ENCODE results near the gene IGFLR1. TPM values are rescaled to one million over a fixed set of nuclear protein-coding genes. Genes with fewer than 3 reads are reported as not detected.

IGFLR1 gene
- total and polyA plus RNA-seq, 2 donors (not counting 3 experiments of a cell fraction or from before 2014, with no cell fraction given), result 2.6 to 7.6 TPM

DNA sequence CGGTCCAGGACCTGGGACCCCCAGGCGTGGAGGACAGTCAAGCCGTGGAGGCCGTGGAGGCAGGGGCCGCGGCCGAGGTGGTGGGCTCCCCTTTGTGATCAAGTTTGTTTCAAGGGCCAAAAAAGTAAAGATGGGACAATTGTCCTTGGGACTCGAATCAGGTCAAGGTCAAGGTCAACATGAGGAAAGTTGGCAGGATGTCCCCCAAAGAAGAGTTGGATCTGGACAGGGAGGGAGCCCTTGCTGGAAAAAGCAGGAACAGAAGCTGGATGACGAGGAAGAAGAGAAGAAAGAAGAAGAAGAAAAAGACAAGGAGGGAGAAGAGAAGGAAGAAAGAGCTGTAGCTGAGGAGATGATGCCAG, 22.1 kb downstream of the IGFLR1 start:
- Histone ChIP-seq H3K27ac (ENCODE audit: insufficient read depth, low read depth, low read length) (no peak overlapping the region), H3K27me3 (ENCODE audit: control insufficient read depth in 2 of 2, insufficient read depth in 2 of 2, low read length in 2 of 2) (no peaks in the 10 kb centered on the region), H2AFZ (ENCODE audit: low read depth, low read length) (no peak overlapping the region), H3K79me2 (ENCODE audit: control insufficient read depth, insufficient read depth, low read length) (peaks cover 30% of the 10 kb centered on the region), H3K4me2 (ENCODE audit: insufficient read depth, low read length) (no peak overlapping the region), H3K4me1 (ENCODE audit: control insufficient read depth, extremely low read depth, insufficient read depth, low read length) (peaks cover 17% of the 10 kb centered on the region), H3K36me3 (ENCODE audit: control insufficient read depth in 2 of 2, extremely low read depth in 1 of 2, insufficient read depth in 2 of 2, low read length in 2 of 2) (peaks cover 12 to 40% of the 10 kb centered on the region in 2 experiments), H3K9me1 (replicated peaks; ENCODE audit: control insufficient read depth, extremely low read depth, insufficient read depth, low read length) (no peaks in the 10 kb centered on the region), H3K4me3 (replicated peaks in 1 of 3; ENCODE audit: insufficient read depth in 1 of 3, low read depth in 1 of 3, low read length in 3 of 3) (no peak overlapping the region), H4K20me1 (replicated peaks; ENCODE audit: control insufficient read depth, extremely low read depth, insufficient read depth, low read length) (no peaks in the 10 kb centered on the region), H3K9me3 (replicated peaks; ENCODE audit: control insufficient read depth, insufficient read depth, low read length) (no peaks in the 10 kb centered on the region), H3K9ac (replicated peaks; ENCODE audit: extremely low read depth, insufficient read depth, low read length) (no peak overlapping the region)
- dilution Hi-C loops (cut with MboI; ENCODE audit: extremely low pct_ligation_motif_present, low sequenced_read_pairs) (no loop called here), intact Hi-C loops (cut with micrococcal nuclease) (no loop called here)
- TF ChIP-seq FOS (IDR thresholded peaks at IDR 0.05; ENCODE audit: borderline replicate concordance, insufficient read depth, low read length) (no peak), POLR2A (IDR thresholded peaks at IDR 0.05; ENCODE audit: low read depth, low read length) (no peak), GATA2 (IDR thresholded peaks at IDR 0.05; ENCODE audit: insufficient read depth, insufficient read length, low read depth, low read length) (no peak), EZH2 (IDR thresholded peaks at IDR 0.05; ENCODE audit: borderline replicate concordance, low read depth, low read length, severe bottlenecking) (no peak), JUN (IDR thresholded peaks at IDR 0.05; ENCODE audit: borderline replicate concordance, insufficient read depth, insufficient read length, low read depth) (no peak), POLR2AphosphoS5 (IDR thresholded peaks at IDR 0.05; ENCODE audit: insufficient read depth, low read depth, low read length) (no peak), MYC (IDR thresholded peaks at IDR 0.05; ENCODE audit: low read depth, low read length) (no peak)
- TF ChIP-seq, protein P1, sequence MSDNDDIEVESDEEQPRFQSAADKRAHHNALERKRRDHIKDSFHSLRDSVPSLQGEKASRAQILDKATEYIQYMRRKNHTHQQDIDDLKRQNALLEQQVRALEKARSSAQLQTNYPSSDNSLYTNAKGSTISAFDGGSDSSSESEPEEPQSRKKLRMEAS (IDR thresholded peaks at IDR 0.05; ENCODE audit: insufficient read depth, insufficient read length), result no peak
- DNase-seq (ENCODE audit: low read depth, low spot score), result no peak
- FAIRE-seq, result no peak
- no TSS peak for BruUV-seq (replicated peaks)
- POLR2A ChIA-PET, result no interaction called here
- CTCF ChIA-PET, result no interaction called here
